Measurements from ENCODE around the gene EFEMP1.

DNA sequence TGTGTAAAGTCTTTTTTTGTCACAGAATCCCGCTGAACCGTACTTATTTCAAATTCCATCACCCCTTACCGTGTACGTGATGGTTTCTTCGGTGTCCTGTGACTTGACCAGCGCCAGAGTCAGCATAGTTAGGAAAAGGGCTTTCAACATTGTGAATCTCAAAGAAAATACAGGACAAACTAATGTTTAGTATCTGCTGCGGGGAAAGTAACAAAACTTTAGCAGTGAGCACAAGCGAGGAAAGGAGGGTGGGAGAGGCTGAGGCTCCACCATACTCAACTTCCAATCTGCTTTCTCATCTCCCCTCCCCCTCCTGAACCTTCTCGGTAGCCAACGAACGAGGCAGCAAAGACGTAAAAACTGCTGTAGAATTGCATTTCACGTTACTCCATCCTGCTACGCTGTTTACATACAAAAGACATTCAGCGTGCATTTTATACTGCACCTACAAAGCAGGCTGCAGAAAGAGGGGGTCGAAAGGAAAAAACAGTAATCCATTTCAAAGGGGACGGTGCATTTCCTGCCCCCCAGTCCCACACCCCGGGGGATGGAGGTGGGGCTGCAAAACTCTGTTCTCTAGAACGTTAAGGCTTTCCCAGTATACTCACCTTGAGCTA is 1.2 kb downstream of the EFEMP1 start:
- no peak for TF ChIP-seq EZH2 (IDR thresholded peaks at IDR 0.05)
- TF ChIP-seq POLR2AphosphoS5 (IDR thresholded peaks at IDR 0.05; ENCODE audit: borderline replicate concordance, low read depth, low read length), result no peak
- TF ChIP-seq FOXP2 (optimal IDR thresholded peaks at IDR 0.05; ENCODE audit: control extremely low read depth, extremely low read length, insufficient read depth), result no peak
